SJCRH30 (cell line): ENCODE data around the gene AMY2A. TPM values are rescaled to one million over a fixed set of nuclear protein-coding genes. Genes with fewer than 3 reads are reported as not detected.
"Not testable (repeated sequence)": the region's sequence is repeated elsewhere in the genome, so short reads cannot be mapped to it uniquely, and the experiment has no call there.

Source experiments
- DNase-seq, 2 experiments: peaks; one replicate each; pipeline ENCODE4 v3.0.0-alpha.2; 2015 to 2020
- H3K27ac ChIP-seq: fragments of 250-450 bp; sonication (Bioruptor Pico); 2 replicates; pipeline ENCODE4 v1.5.1; 2020; ENCODE audit warnings: mild to moderate bottlenecking, moderate library complexity
- H3K27me3 ChIP-seq: fragments of 250-450 bp; sonication (Bioruptor Pico); 2 replicates; pipeline ENCODE4 v1.5.1; 2020; ENCODE audit warnings: mild to moderate bottlenecking, moderate library complexity
- H3K36me3 ChIP-seq: fragments of 250-450 bp; sonication (Bioruptor Pico); 2 replicates; pipeline ENCODE4 v1.5.1; 2020; ENCODE audit warnings: mild to moderate bottlenecking, moderate library complexity
- H3K4me1 ChIP-seq: fragments of 250-450 bp; sonication (Bioruptor Pico); 2 replicates; pipeline ENCODE4 v1.5.1; 2020; ENCODE audit warnings: mild to moderate bottlenecking, moderate library complexity
- H3K4me3 ChIP-seq: fragments of 250-450 bp; sonication (Bioruptor Pico); 2 replicates; pipeline ENCODE4 v1.5.1; 2020; ENCODE audit warnings: mild to moderate bottlenecking, moderate library complexity
- H3K9me3 ChIP-seq: fragments of 250-450 bp; sonication (Bioruptor Pico); replicated peaks from 2 replicates; pipeline ENCODE4 v1.5.1; 2020; ENCODE audit warnings: mild to moderate bottlenecking, moderate library complexity
- total RNA-seq: library from RNA; depleted of rRNA; stranded (reverse); fragments of >200 nt; shearing (Covaris generic); gene quantifications from 2 replicates; pipeline ENCODE4 v1.2.3, GENCODE V29; 2014; rRNA removed

The AMY2A gene
- total RNA-seq: not detected in 2 replicates

- not testable (repeated sequence) for H3K4me3 ChIP-seq, H3K4me1 ChIP-seq, H3K9me3 ChIP-seq, H3K27me3 ChIP-seq, H3K36me3 ChIP-seq, H3K27ac ChIP-seq, DNase-seq
These were observed at the start of gene AMY2A for GRCh38 chr1:103616994-103617477. AMY2A (plus strand) TSS chr1:103617427; CDS start chr1:103617441, 14 bp downstream.

GRCh38 chr1:103569493-103569892 lies 47.7 kb upstream of the AMY2A start:
- Histone ChIP-seq H3K27me3 (no peaks in the 10 kb centered on the region), H3K36me3 (no peaks in the 10 kb centered on the region), H3K9me3 (no peaks in the 10 kb centered on the region), H3K4me1 (no peaks in the 10 kb centered on the region), H3K4me3 (no peak overlapping the region), H3K27ac (no peak overlapping the region)
- no peak for DNase-seq

- not testable (repeated sequence) for H3K36me3 ChIP-seq, H3K27me3 ChIP-seq, H3K27ac ChIP-seq, DNase-seq, H3K4me3 ChIP-seq, H3K4me1 ChIP-seq, H3K9me3 ChIP-seq
These were observed 45.9 kb upstream of the AMY2A start, which contains the start of gene AMY2B for GRCh38 chr1:103571289-103571688. AMY2B (plus strand) TSS chr1:103571589; CDS start chr1:103571603, 14 bp downstream.

GRCh38 chr1:103576065-103576464 lies 41.2 kb upstream of the AMY2A start:
- DNase-seq: no peak
- no peaks in the 10 kb centered on the region for H3K4me1 ChIP-seq
- no peaks in the 10 kb centered on the region for H3K9me3 ChIP-seq
- no peaks in the 10 kb centered on the region for H3K36me3 ChIP-seq
- no peak overlapping the region for H3K27ac ChIP-seq
- no peak overlapping the region for H3K4me3 ChIP-seq
- H3K27me3 ChIP-seq: peaks cover 3% of the 10 kb centered on the region; the same call in 1 of the 2 replicates

GRCh38 chr1:103576784-103577183 lies 40.4 kb upstream of the AMY2A start:
- H3K36me3 ChIP-seq, H3K4me1 ChIP-seq, H3K27ac ChIP-seq, H3K4me3 ChIP-seq, DNase-seq, H3K9me3 ChIP-seq, H3K27me3 ChIP-seq: not testable (repeated sequence)

GRCh38 chr1:103582464-103582863 lies 34.8 kb upstream of the AMY2A start:
- no peak for DNase-seq
- Histone ChIP-seq H3K4me1 (no peaks in the 10 kb centered on the region), H3K4me3 (no peak overlapping the region), H3K27ac (no peak overlapping the region), H3K36me3 (no peaks in the 10 kb centered on the region), H3K27me3 (peaks cover 9% of the 10 kb centered on the region; the same call in 1 of the 2 replicates), H3K9me3 (no peaks in the 10 kb centered on the region)

- H3K36me3 ChIP-seq: no peaks in the 10 kb centered on the region
- H3K9me3 ChIP-seq: no peaks in the 10 kb centered on the region
- no peak overlapping the region for H3K27ac ChIP-seq
- H3K27me3 ChIP-seq: peaks cover 9% of the 10 kb centered on the region; the same call in 1 of the 2 replicates
- no peak for DNase-seq
- no peaks in the 10 kb centered on the region for H3K4me1 ChIP-seq
- no peak overlapping the region for H3K4me3 ChIP-seq
These were observed 33.3 kb upstream of the AMY2A start for GRCh38 chr1:103583887-103584286.

- Histone ChIP-seq H3K4me1 (no peaks in the 10 kb centered on the region), H3K27ac (no peak overlapping the region), H3K27me3 (peaks cover 7% of the 10 kb centered on the region; the same call in 1 of the 2 replicates), H3K9me3 (no peaks in the 10 kb centered on the region), H3K36me3 (no peaks in the 10 kb centered on the region), H3K4me3 (no peak overlapping the region)
- no peak for DNase-seq
These were observed 32.7 kb upstream of the AMY2A start for GRCh38 chr1:103584537-103584936.

GRCh38 chr1:103602740-103603139 lies 14.5 kb upstream of the AMY2A start:
- not testable (repeated sequence) for H3K9me3 ChIP-seq, H3K36me3 ChIP-seq, H3K4me3 ChIP-seq, H3K27me3 ChIP-seq, H3K27ac ChIP-seq, DNase-seq, H3K4me1 ChIP-seq

GRCh38 chr1:103616362-103616761 lies 865 bp upstream of the AMY2A start:
- H3K9me3 ChIP-seq: no peaks in the 10 kb centered on the region
- no peaks in the 10 kb centered on the region for H3K36me3 ChIP-seq
- no peak overlapping the region for H3K27ac ChIP-seq
- DNase-seq: no peak
- no peak overlapping the region for H3K4me3 ChIP-seq
- H3K4me1 ChIP-seq: no peaks in the 10 kb centered on the region
- H3K27me3 ChIP-seq: no peaks in the 10 kb centered on the region

- DNase-seq, H3K27ac ChIP-seq, H3K9me3 ChIP-seq, H3K4me3 ChIP-seq, H3K4me1 ChIP-seq, H3K27me3 ChIP-seq, H3K36me3 ChIP-seq: not testable (repeated sequence)
These were observed 10.2 kb downstream of the AMY2A start for GRCh38 chr1:103627436-103627835.

GRCh38 chr1:103641194-103641593 lies 24.0 kb downstream of the AMY2A start:
- not testable (repeated sequence) for H3K27ac ChIP-seq, DNase-seq, H3K27me3 ChIP-seq

GRCh38 chr1:103643908-103644307 lies 26.7 kb downstream of the AMY2A start:
- H3K9me3 ChIP-seq: not testable (repeated sequence)

More at GRCh38 chr1:103641194-103641593, 24.0 kb downstream of the AMY2A start:
- not testable (repeated sequence) for H3K9me3 ChIP-seq, H3K4me3 ChIP-seq, H3K36me3 ChIP-seq, H3K4me1 ChIP-seq

GRCh38 chr1:103650305-103650704 lies 33.1 kb downstream of the AMY2A start:
- H3K9me3 ChIP-seq, H3K27me3 ChIP-seq, H3K4me3 ChIP-seq, H3K36me3 ChIP-seq, H3K27ac ChIP-seq, DNase-seq, H3K4me1 ChIP-seq: not testable (repeated sequence)

More at GRCh38 chr1:103643908-103644307, 26.7 kb downstream of the AMY2A start:
- not testable (repeated sequence) for H3K4me3 ChIP-seq, H3K27me3 ChIP-seq, H3K27ac ChIP-seq, H3K4me1 ChIP-seq, DNase-seq, H3K36me3 ChIP-seq

- not testable (repeated sequence) for H3K4me3 ChIP-seq, H3K36me3 ChIP-seq, H3K27me3 ChIP-seq, H3K4me1 ChIP-seq, H3K9me3 ChIP-seq, DNase-seq, H3K27ac ChIP-seq
These were observed 33.7 kb downstream of the AMY2A start for GRCh38 chr1:103650889-103651288.

GRCh38 chr1:103654133-103654532 lies 36.9 kb downstream of the AMY2A start:
- not testable (repeated sequence) for DNase-seq, H3K36me3 ChIP-seq, H3K4me1 ChIP-seq, H3K27me3 ChIP-seq, H3K9me3 ChIP-seq, H3K4me3 ChIP-seq, H3K27ac ChIP-seq
